IPS DF 6.9 (cell line): Measurements from ENCODE around the gene FIBCD1.

Experiments used
- DNase-seq: peaks from one replicate; pipeline ENCODE4 v3.0.0-alpha.2; 2013; ENCODE audit warnings: low read depth, low spot score
- H3K27ac ChIP-seq: one replicate; pipeline ENCODE4 v1.5.1; 2013; ENCODE audit warnings: low read length, control low read depth
- H3K27me3 ChIP-seq: 2 replicates; pipeline ENCODE4 v1.6.1; 2013; ENCODE audit warnings: mild to moderate bottlenecking, low read length; ENCODE audit not compliant: control insufficient read depth, insufficient read depth
- H3K36me3 ChIP-seq: 2 replicates; pipeline ENCODE4 v1.6.1; 2013; ENCODE audit warnings: low read length; ENCODE audit not compliant: control insufficient read depth, insufficient read depth
- H3K4me1 ChIP-seq: 2 replicates; pipeline ENCODE4 v1.6.1; 2013; ENCODE audit warnings: low read length; ENCODE audit not compliant: control insufficient read depth, insufficient read depth
- H3K4me3 ChIP-seq: 2 replicates; pipeline ENCODE4 v1.5.1; 2013; ENCODE audit warnings: mild to moderate bottlenecking, low read length
- H3K9me3 ChIP-seq: 2 replicates; pipeline ENCODE4 v1.6.1; 2013; ENCODE audit warnings: low read length, inconsistent platforms; ENCODE audit not compliant: control insufficient read depth, insufficient read depth
- WGBS: extraction: QIAGEN DNeasy Blood & Tissue Kit; methylation state at CpG from one replicate; pipeline ENCODE4 v1.1.7; 2013; ENCODE audit warnings: mixed read lengths, missing lambda C conversion rate; ENCODE audit not compliant: insufficient read length, insufficient coverage; 5-methylcytosine and 5-hydroxymethylcytosine counted together

Gene FIBCD1

GRCh38 chr9:130930132-130930803 is 8.8 kb downstream of the FIBCD1 start:
- H3K4me1 ChIP-seq, result peaks cover 13% of the 10 kb centered on the region
- no peaks in the 10 kb centered on the region for H3K36me3 ChIP-seq
- H3K9me3 ChIP-seq, result no peaks in the 10 kb centered on the region
- WGBS, result no CpG with 5 or more reads among the region's 23 CpGs
- H3K27ac ChIP-seq, result no peak overlapping the region
- no peak overlapping the region for H3K4me3 ChIP-seq
- no peaks in the 10 kb centered on the region for H3K27me3 ChIP-seq
- no peak for DNase-seq

DNA sequence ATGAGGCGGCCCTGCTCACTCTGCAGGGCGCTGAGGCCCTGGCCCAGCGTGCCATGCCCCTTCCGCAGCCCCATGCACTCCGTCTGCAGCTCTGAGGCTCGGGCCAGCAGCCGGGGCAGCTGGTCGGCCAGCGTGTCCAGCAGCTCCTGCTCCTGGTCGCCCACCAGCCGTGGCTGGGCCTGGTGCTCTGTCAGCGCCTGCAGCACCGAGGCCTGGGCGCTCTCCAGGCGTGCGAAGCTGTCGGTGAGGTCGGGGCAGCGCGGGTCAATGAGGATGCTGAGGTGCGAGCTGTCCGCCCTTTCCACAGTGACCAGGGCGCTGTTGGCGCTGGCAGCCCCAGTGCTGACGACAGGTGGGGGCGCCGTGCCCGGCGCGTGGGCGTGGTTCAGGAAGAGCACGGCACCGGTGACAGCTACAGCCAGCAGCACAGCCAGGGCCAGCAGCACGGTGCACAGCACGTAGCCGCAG is 9.4 kb downstream of the FIBCD1 start:
- Histone ChIP-seq H3K27me3 (no peaks in the 10 kb centered on the region), H3K27ac (no peak overlapping the region), H3K9me3 (no peaks in the 10 kb centered on the region), H3K4me3 (no peak overlapping the region), H3K4me1 (peaks cover 13% of the 10 kb centered on the region), H3K36me3 (no peaks in the 10 kb centered on the region)
- no peak for DNase-seq
- no CpG with 5 or more reads among the region's 36 CpGs for WGBS

DNA sequence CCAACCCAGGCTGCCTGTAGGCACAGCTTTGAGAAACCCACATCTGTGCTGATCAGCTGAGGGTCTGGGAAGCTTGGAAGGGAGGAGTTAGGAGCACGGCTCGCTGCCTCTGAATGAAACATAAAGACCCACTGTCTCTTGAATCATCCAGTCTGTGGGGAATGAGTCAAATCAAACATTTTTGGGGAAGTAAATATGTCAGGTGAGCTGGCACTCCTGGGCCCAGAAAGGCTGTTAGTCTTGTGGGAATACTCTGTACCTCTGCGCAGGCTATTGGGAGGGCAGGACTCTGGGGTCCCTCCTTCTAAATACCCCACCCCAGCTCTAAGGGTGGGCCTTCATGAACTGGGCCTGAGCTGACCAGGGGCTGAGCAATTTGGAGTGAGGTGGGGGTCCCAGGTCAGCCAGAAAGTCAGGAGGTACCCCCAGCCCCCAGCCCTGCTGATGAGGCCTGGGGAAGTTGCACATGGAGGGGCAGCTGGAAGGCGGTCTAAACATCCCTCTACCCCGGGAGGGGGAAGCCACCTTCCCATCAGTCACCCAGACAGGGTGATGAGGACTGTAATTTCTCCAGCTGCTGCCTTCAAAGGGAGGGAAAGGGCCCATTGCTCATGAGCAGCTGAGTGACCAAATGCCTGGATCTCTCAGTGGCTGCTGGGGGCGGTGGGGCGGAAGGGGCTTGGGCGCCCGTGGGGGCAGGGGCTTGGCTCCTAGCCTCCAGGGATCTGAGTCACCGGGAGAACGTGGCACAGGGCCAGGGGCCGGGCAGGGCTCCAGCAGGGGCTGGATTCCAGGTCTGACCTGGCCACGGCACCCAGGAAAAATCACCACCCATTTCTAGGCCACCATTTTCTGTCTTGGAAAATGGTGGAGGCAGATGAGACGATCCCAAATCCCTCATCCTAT is 10.8 kb downstream of the FIBCD1 start:
- Histone ChIP-seq H3K9me3 (no peaks in the 10 kb centered on the region), H3K36me3 (no peaks in the 10 kb centered on the region), H3K27me3 (no peaks in the 10 kb centered on the region), H3K4me1 (peaks cover 7% of the 10 kb centered on the region), H3K27ac (no peak overlapping the region), H3K4me3 (no peak overlapping the region)
- no peak for DNase-seq
- no CpG with 5 or more reads among the region's 14 CpGs for WGBS

- Histone ChIP-seq H3K36me3 (no peaks in the 10 kb centered on the region), H3K4me1 (peaks cover under 1% of the 10 kb centered on the region; the same call in 1 of the 2 replicates), H3K27ac (no peak overlapping the region), H3K4me3 (no peak overlapping the region), H3K9me3 (no peaks in the 10 kb centered on the region), H3K27me3 (no peaks in the 10 kb centered on the region)
- no peak for DNase-seq
- WGBS, result no CpG with 5 or more reads among the region's 10 CpGs
These were observed 11.7 kb downstream of the FIBCD1 start for GRCh38 chr9:130927338-130927737.

DNA sequence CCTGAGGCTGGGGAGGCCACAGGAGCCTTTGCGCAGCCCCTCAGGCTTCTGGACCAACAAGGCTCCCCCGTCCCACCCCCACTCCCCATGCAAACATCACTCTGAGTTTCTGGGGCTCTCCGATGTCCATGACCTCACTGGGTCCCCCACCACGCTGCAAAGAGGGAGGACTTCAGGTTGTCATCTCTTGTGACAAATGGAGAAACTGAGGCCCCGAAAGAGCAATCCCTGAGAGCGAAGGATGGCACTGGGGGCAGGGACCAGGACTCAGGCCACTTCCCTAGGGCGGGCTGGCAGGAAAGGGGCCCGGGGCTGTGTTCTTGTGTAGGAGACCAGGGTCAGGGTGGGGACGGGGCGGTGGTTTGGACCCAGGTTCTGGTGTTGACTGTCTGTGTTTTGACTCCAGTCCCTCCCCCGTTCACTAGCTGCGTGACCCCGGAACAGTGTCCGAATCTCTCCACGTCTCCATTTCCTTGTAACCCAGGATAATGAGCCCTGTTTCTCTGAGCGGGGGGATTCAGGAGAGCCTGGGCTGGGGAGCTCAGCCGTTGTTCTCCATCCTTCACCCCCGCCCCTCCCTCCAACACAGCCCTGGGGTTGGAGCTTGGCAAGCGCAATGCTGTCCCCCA is 13.9 kb downstream of the FIBCD1 start:
- Histone ChIP-seq H3K4me3 (no peak overlapping the region), H3K27me3 (no peaks in the 10 kb centered on the region), H3K4me1 (no peaks in the 10 kb centered on the region), H3K9me3 (no peaks in the 10 kb centered on the region), H3K36me3 (no peaks in the 10 kb centered on the region), H3K27ac (no peak overlapping the region)
- no peak for DNase-seq
- WGBS, result no CpG with 5 or more reads among the region's 19 CpGs

DNA sequence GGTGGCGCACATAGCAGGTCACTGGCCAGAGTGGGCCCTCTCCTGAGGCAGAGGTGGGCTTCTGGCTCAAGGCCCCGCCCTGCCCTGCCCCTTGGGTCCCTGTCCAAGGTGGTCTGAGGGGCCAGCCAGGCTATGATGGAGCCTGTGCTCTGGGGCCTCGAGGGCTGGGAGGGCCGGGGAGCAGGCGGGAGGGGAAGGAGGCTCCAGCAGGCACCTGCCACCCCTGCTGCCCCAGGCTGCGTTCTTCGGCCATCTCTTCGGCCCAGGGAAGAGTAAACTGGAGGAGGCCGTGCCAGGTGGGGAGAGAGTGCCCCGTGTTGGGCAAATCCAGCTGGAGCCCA is 14.6 kb downstream of the FIBCD1 start:
- no peaks in the 10 kb centered on the region for H3K4me1 ChIP-seq
- no peak for DNase-seq
- no peaks in the 10 kb centered on the region for H3K27me3 ChIP-seq

DNA sequence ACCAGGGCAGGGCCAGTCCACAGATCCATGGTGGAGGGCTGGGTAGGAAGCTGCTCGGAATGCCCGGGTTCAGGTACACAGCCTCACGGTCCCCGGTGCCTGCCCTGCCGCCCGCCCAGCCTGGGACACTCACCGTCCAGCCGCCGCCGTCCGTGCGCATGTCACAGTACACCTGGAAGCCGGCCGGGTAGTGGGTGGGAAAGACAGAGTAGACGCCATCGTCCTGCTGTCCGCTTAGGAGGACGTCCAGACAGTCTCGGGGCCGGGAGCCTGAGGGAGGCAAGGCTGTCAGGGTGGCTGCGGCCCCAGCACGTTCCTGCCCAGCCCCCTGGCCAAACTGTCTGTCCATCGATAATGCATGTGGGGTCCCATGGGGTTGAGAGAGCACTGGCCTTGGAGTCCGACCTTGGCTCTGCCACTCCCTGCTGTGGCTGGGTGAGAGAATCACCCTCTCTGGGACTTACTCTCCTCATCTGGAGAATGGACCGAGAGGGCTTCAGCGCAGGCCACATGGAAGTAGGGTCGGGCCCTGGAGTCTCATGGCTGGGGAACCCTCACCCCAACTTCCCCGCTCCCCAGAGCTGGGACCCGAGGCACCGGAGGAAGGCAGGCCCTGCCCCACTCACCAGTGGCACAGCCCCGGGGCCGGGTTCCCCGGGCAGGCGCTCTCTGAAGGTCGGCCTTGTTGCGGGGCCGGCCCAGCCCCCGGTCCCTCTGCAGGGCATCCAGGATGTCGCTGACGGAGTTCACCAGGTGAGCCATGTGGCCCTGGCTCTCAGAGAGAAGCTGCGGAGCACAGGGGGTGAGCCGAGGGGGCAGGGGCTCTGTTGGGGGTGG is 15.2 kb downstream of the FIBCD1 start:
- Histone ChIP-seq H3K36me3 (no peaks in the 10 kb centered on the region), H3K9me3 (no peaks in the 10 kb centered on the region), H3K4me3 (no peak overlapping the region), H3K27me3 (no peaks in the 10 kb centered on the region), H3K27ac (no peak overlapping the region), H3K4me1 (no peaks in the 10 kb centered on the region)
- no peak for DNase-seq
- WGBS, result no CpG with 5 or more reads among the region's 42 CpGs

More for the DNA sequence above, 14.6 kb downstream of the FIBCD1 start:
- Histone ChIP-seq H3K9me3 (no peaks in the 10 kb centered on the region), H3K4me3 (no peak overlapping the region), H3K27ac (no peak overlapping the region), H3K36me3 (no peaks in the 10 kb centered on the region)
- WGBS, result no CpG with 5 or more reads among the region's 10 CpGs

- no peak overlapping the region for H3K4me3 ChIP-seq
- no peak overlapping the region for H3K27ac ChIP-seq
- H3K27me3 ChIP-seq, result no peaks in the 10 kb centered on the region
- no CpG with 5 or more reads among the region's 16 CpGs for WGBS
- no peaks in the 10 kb centered on the region for H3K9me3 ChIP-seq
- H3K36me3 ChIP-seq, result no peaks in the 10 kb centered on the region
- no peak for DNase-seq
- no peaks in the 10 kb centered on the region for H3K4me1 ChIP-seq
These were observed 16.0 kb downstream of the FIBCD1 start for GRCh38 chr9:130922893-130923610.

DNA sequence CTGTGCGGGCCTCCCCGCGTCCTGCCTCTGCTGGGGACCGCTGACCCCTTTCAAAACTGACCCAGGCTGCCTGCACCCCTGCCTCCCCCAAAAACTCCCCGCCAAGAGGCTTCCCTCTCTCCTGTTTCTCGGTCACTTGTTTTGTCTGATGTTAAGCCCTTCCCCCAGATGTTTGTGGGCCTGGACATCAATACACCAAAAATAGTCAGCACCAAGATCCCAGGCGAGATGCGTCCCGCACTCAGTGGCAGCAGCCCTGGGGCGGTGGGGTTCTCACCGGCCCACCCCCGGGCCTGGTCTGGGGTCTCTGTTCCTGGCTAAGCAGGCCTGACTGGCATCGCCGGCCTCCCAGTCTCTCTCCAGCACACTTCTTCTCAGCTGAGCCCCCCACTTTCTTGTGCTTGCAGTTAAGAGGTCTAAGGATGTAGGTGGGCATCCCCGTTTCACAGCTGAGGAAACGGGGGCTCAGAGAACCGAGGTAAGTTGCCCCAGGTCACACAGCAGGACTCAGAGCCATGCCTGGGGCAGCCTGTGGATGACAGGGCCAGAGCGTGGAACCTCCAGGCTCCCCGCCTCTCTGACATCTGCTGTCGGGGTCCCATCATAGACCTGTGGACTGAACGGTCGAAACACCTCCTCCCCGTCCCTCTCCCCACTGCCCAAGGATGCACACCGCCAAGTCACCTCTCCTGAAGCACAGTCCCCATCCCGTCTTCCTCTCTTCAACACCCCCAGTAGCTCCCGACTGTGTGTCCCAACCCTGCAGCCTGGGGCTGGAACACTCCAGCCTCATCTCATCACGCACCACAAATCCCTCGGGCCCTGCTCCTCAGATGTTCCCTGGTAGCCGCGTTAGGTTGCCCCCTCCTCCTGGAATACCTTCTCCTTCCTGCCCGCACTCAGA is 16.8 kb downstream of the FIBCD1 start:
- no peaks in the 10 kb centered on the region for H3K4me1 ChIP-seq
- no peak for DNase-seq
- WGBS, result no CpG with 5 or more reads among the region's 31 CpGs
- no peak overlapping the region for H3K4me3 ChIP-seq
- H3K9me3 ChIP-seq, result no peaks in the 10 kb centered on the region
- H3K27ac ChIP-seq, result no peak overlapping the region
- H3K36me3 ChIP-seq, result no peaks in the 10 kb centered on the region
- no peaks in the 10 kb centered on the region for H3K27me3 ChIP-seq
